HL-60 (cell line): ENCODE measurements around the gene AGRN.
"Not testable (repeated sequence)": the region's sequence is repeated elsewhere in the genome, so short reads cannot be mapped to it uniquely, and the experiment has no call there.

Experiments
- DNase-seq, 2 experiments: peaks; one replicate each; pipeline ENCODE4 v3.0.0-alpha.2; 2010 to 2020; ENCODE audit warnings: low read depth in 1 of 2, low spot score in 1 of 2
- H3K27ac ChIP-seq: fragments of 250-450 bp; sonication (Bioruptor Pico); replicated peaks from 2 replicates; pipeline ENCODE4 v1.5.1; 2020; ENCODE audit warnings: mild to moderate bottlenecking, moderate library complexity
- H3K27me3 ChIP-seq: fragments of 250-450 bp; sonication (Bioruptor Pico); 2 replicates; pipeline ENCODE4 v1.5.1; 2021; ENCODE audit warnings: mild to moderate bottlenecking, moderate library complexity; ENCODE audit not compliant: insufficient read depth, poor library complexity, severe bottlenecking
- H3K4me3 ChIP-seq: replicated peaks from 2 replicates; pipeline ENCODE4 v1.5.1; 2011; ENCODE audit warnings: mild to moderate bottlenecking, control low read depth, low read length; ENCODE audit not compliant: insufficient read depth
- CTCF ChIP-seq: IDR thresholded peaks from one replicate; pipeline ENCODE4 v1.5.1; 2011; ENCODE audit warnings: low read length, control low read depth, inconsistent platforms; ENCODE audit not compliant: insufficient read depth
- GABPA ChIP-seq: IDR thresholded peaks from 2 replicates; pipeline ENCODE4 v1.6.1; 2012; ENCODE audit warnings: low read depth
- POLR2AphosphoS5 ChIP-seq: IDR thresholded peaks from 2 replicates; pipeline ENCODE4 v1.6.1; 2012; ENCODE audit warnings: low read depth
- REST ChIP-seq: IDR thresholded peaks from 2 replicates; pipeline ENCODE4 v1.6.1; 2012; ENCODE audit warnings: low read depth; ENCODE audit not compliant: insufficient replicate concordance
- SPI1 ChIP-seq: IDR thresholded peaks from 2 replicates; pipeline ENCODE4 v1.6.1; 2012; ENCODE audit warnings: low read depth, mild to moderate bottlenecking, borderline replicate concordance

Gene AGRN

GRCh38 chr1:1014799-1015681, 4.9 kb upstream of the AGRN start:
- TF ChIP-seq GABPA: no peak
- TF ChIP-seq CTCF: no peak
- no peak for TF ChIP-seq SPI1
- H3K4me3 ChIP-seq: no peak overlapping the region
- H3K27ac ChIP-seq: no peak overlapping the region
- H3K27me3 ChIP-seq: no peaks in the 10 kb centered on the region
- no peak for DNase-seq

- not testable (repeated sequence) for DNase-seq, H3K4me3 ChIP-seq, H3K27ac ChIP-seq
- H3K27me3 ChIP-seq: peaks cover 13% of the 10 kb centered on the region
Measured at GRCh38 chr1:1017397-1018320, 2.3 kb upstream of the AGRN start.

GRCh38 chr1:1018321-1018685, 1.6 kb upstream of the AGRN start:
- not testable (repeated sequence) for H3K4me3 ChIP-seq, DNase-seq, H3K27ac ChIP-seq
- peaks cover 20% of the 10 kb centered on the region for H3K27me3 ChIP-seq

- TF ChIP-seq POLR2AphosphoS5: no peak
- peak; percentile 7 for TF ChIP-seq CTCF
- TF ChIP-seq REST: no peak
- TF ChIP-seq SPI1: no peak
- Histone ChIP-seq H3K27me3 (peaks cover 21% of the 10 kb centered on the region), H3K4me3 (peak overlapping the region; percentile 47), H3K27ac (no peak overlapping the region)
- DNase-seq: peak in 1 of 2 experiments; percentile 48
Measured at GRCh38 chr1:1019122-1019999, 559 bp upstream of the AGRN start.

GRCh38 chr1:1020415-1021009, 592 bp downstream of the AGRN start:
- peaks cover 21% of the 10 kb centered on the region for H3K27me3 ChIP-seq
- TF ChIP-seq CTCF (no peak), POLR2AphosphoS5 (no peak), REST (no peak), SPI1 (no peak), GABPA (no peak)
- H3K4me3 ChIP-seq: peak overlapping the region; percentile 47
- no peak for DNase-seq
- no peak overlapping the region for H3K27ac ChIP-seq
